ENCODE data around the gene RPL10A.

- no peak for TF ChIP-seq EZH2 (IDR thresholded peaks at IDR 0.05; ENCODE audit: borderline replicate concordance, low read length)
- TF ChIP-seq, protein P1, sequence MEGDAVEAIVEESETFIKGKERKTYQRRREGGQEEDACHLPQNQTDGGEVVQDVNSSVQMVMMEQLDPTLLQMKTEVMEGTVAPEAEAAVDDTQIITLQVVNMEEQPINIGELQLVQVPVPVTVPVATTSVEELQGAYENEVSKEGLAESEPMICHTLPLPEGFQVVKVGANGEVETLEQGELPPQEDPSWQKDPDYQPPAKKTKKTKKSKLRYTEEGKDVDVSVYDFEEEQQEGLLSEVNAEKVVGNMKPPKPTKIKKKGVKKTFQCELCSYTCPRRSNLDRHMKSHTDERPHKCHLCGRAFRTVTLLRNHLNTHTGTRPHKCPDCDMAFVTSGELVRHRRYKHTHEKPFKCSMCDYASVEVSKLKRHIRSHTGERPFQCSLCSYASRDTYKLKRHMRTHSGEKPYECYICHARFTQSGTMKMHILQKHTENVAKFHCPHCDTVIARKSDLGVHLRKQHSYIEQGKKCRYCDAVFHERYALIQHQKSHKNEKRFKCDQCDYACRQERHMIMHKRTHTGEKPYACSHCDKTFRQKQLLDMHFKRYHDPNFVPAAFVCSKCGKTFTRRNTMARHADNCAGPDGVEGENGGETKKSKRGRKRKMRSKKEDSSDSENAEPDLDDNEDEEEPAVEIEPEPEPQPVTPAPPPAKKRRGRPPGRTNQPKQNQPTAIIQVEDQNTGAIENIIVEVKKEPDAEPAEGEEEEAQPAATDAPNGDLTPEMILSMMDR (IDR thresholded peaks at IDR 0.05; ENCODE audit: low read length) = no peak
Observed at GRCh38 chr6:35508542-35508941, 40.3 kb downstream of the RPL10A start.

Data from OCI-LY1 (cell line).